Measurements from ENCODE around the gene CIP2A. TPM values are rescaled to one million over a fixed set of nuclear protein-coding genes. Genes with fewer than 3 reads are reported as not detected.

Gene CIP2A
- total and polyA plus RNA-seq, 2 experiments from 2014 or later = 48.1 to 63.5 TPM

- Histone ChIP-seq H3F3A (replicated peaks; ENCODE audit: low read depth) (peaks cover 6% of the 10 kb centered on the region), H3K79me2 (replicated peaks; ENCODE audit: insufficient read depth) (0 out of 2 replicates have a peak, but pooled peaks cover 2% of the 10 kb centered on the region), H4K20me1 (replicated peaks; ENCODE audit: insufficient read depth) (no peaks in the 10 kb centered on the region; the same call in 1 of the 2 replicates), H3K4me2 (no peak overlapping the region), H3K27me3 (ENCODE audit: insufficient read depth) (no peaks in the 10 kb centered on the region), H2AFZ (no peak overlapping the region), H3K9me2 (ENCODE audit: insufficient read depth) (no peaks in the 10 kb centered on the region), H3K4me3 (no peak overlapping the region), H3K36me3 (ENCODE audit: insufficient read depth) (peaks cover 33% of the 10 kb centered on the region; the same call in 1 of the 2 replicates), H3K27ac (ENCODE audit: low read depth) (0 out of 2 replicates have a peak overlapping the region, but pooled peaks have one; percentile 13), H3K4me1 (ENCODE audit: insufficient read depth) (peaks cover 41% of the 10 kb centered on the region)
- Mint-ChIP-seq H3K27ac (no peak overlapping the region), H3K36me3 (ENCODE audit: low read depth) (peaks cover 78% of the 10 kb centered on the region), H3K4me3 (no peak overlapping the region), H3K27me3 (ENCODE audit: insufficient read depth, low read depth, poor library complexity) (no peaks in the 10 kb centered on the region), H3K9me3 (no peaks in the 10 kb centered on the region), H3K4me1 (peaks cover 37% of the 10 kb centered on the region)
- TF ChIP-seq REST (IDR thresholded peaks at IDR 0.05; ENCODE audit: unreplicated experiment) = no peak
- no peak for TF ChIP-seq ETS1 (IDR thresholded peaks at IDR 0.05)
- TF ChIP-seq POLR2AphosphoS5 (IDR thresholded peaks at IDR 0.05; ENCODE audit: low read depth) = no peak
- TF ChIP-seq EZH2phosphoT487 (IDR thresholded peaks at IDR 0.05; ENCODE audit: unreplicated experiment) = no peak
- DNase-seq (ENCODE audit: low spot score) (no peak), ATAC-seq (no peak)
These were observed 11.2 kb downstream of the CIP2A start for GRCh38 chr3:108578064-108578463.

- H3K9me3 Mint-ChIP-seq = no peaks in the 10 kb centered on the region
These were observed 19.9 kb downstream of the CIP2A start for GRCh38 chr3:108569336-108569735.

More at GRCh38 chr3:108569336-108569735, 19.9 kb downstream of the CIP2A start:
- Histone ChIP-seq H3K9me2 (ENCODE audit: insufficient read depth) (no peaks in the 10 kb centered on the region), H3K27ac (ENCODE audit: low read depth) (no peak overlapping the region), H3K4me2 (no peak overlapping the region), H3K4me1 (ENCODE audit: insufficient read depth) (no peaks in the 10 kb centered on the region), H3F3A (replicated peaks; ENCODE audit: low read depth) (no peaks in the 10 kb centered on the region), H3K36me3 (ENCODE audit: insufficient read depth) (peaks cover 14% of the 10 kb centered on the region; the same call in 1 of the 2 replicates), H3K79me2 (replicated peaks; ENCODE audit: insufficient read depth) (no peaks in the 10 kb centered on the region), H4K20me1 (replicated peaks; ENCODE audit: insufficient read depth) (no peaks in the 10 kb centered on the region; the same call in 1 of the 2 replicates), H2AFZ (no peak overlapping the region), H3K27me3 (ENCODE audit: insufficient read depth) (no peaks in the 10 kb centered on the region), H3K4me3 (no peak overlapping the region)
- no peak for DNase-seq (ENCODE audit: low spot score)
- Mint-ChIP-seq H3K27me3 (ENCODE audit: insufficient read depth, low read depth, poor library complexity) (no peaks in the 10 kb centered on the region), H3K4me3 (no peak overlapping the region), H3K4me1 (no peaks in the 10 kb centered on the region), H3K36me3 (ENCODE audit: low read depth) (peaks cover 26% of the 10 kb centered on the region), H3K27ac (no peak overlapping the region)
- TF ChIP-seq NANOG (IDR thresholded peaks at IDR 0.05; ENCODE audit: borderline replicate concordance) = no peak
- no peak for TF ChIP-seq ZNF462 (CRISPR knock-in tag; IDR thresholded peaks at IDR 0.05)
- no peak for TF ChIP-seq ZNF114 (CRISPR knock-in tag; IDR thresholded peaks at IDR 0.05)
- TF ChIP-seq CREB1 (CRISPR knock-in tag; IDR thresholded peaks at IDR 0.05; ENCODE audit: low read depth) = no peak
- TF ChIP-seq JUNB (IDR thresholded peaks at IDR 0.05; ENCODE audit: unreplicated experiment) = no peak
- no peak for ATAC-seq

All from GM23338 (cell line).